ENCODE data around the gene TRPV6. TPM values are rescaled to one million over a fixed set of nuclear protein-coding genes. Genes with fewer than 3 reads are reported as not detected.

Gene TRPV6
- 0.07 TPM in 1 of 2 replicates, not detected in the other for total RNA-seq

GRCh38 chr7:142885311-142886230, at the start of gene TRPV6:
Gene TRPV6 (minus strand): TSS chr7:142885745.
- Mint-ChIP-seq H3K36me3 (ENCODE audit: low read depth) (no peaks in the 10 kb centered on the region), H3K9me3 (no peaks in the 10 kb centered on the region), H3K4me1 (ENCODE audit: low read depth) (no peaks in the 10 kb centered on the region), H3K27me3 (ENCODE audit: low read depth) (peaks cover 4% of the 10 kb centered on the region), H3K27ac (no peak within 1 kb of the TSS), H3K4me3 (ENCODE audit: low read depth) (no peak within 1 kb of the TSS)
- no peak for DNase-seq (ENCODE audit: low spot score)
- intact Hi-C loops (cut with micrococcal nuclease): no loop called here

DNA sequence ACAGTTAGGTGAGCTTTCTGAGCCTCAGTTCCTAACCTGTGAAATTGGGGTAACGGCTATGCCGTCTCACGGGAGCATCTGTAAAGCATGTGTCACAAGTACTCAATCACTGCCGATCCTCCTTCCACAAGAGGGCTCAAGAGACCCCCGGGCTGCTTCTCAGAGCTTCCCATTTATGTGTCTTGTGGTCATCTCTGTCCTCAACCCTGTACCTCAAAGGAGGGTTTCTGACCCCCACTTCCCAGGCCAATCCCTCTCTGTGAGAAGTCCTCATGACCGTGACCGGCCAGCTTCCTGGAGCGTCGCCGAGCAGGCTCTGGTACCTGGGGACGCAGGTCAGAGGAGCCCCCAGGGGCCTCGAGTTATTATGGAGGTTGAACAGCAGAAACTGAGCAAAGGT, 48.5 kb upstream of the TRPV6 start:
- H3K4me3 Mint-ChIP-seq (ENCODE audit: low read depth): no peak overlapping the region
- intact Hi-C loops (cut with micrococcal nuclease): no loop called here
- no peaks in the 10 kb centered on the region for H3K27me3 Mint-ChIP-seq (ENCODE audit: low read depth)
- H3K36me3 Mint-ChIP-seq (ENCODE audit: low read depth): no peaks in the 10 kb centered on the region
- no peaks in the 10 kb centered on the region for H3K9me3 Mint-ChIP-seq
- DNase-seq (ENCODE audit: low spot score): no peak
- H3K4me1 Mint-ChIP-seq (ENCODE audit: low read depth): no peaks in the 10 kb centered on the region
- no peak overlapping the region for H3K27ac Mint-ChIP-seq

DNA sequence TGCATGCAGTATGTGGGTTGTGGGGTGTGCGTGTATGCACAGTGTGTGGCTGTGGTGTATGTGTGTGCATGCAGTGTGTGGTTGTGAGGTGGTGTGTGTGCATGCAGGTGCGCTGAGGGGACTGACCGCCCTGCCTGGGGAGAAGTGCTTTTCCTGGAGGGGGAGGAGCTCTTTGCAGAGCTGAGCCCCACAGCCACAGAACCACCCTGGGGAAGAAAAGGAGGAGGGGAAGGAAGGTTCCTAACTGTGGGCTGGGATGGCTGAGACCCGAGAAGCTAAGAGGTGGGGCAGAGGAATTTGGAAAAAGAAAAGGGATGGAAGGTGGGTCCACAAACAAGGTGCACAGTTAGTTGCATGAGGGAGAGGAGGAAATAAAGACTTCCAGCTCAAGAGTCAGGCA, 48.1 kb upstream of the TRPV6 start, which contains the start of gene TRPV5:
TSS of gene TRPV5 (minus strand) at position 123 of the 400 bp plus-strand sequence. CDS start 287 bp downstream, outside the sequence.
- H3K36me3 Mint-ChIP-seq (ENCODE audit: low read depth): no peaks in the 10 kb centered on the region
- no peaks in the 10 kb centered on the region for H3K4me1 Mint-ChIP-seq (ENCODE audit: low read depth)
- no peaks in the 10 kb centered on the region for H3K9me3 Mint-ChIP-seq
- H3K4me3 Mint-ChIP-seq (ENCODE audit: low read depth): no peak within 1 kb of the TSS
- H3K27ac Mint-ChIP-seq: no peak within 1 kb of the TSS
- no peak for DNase-seq (ENCODE audit: low spot score)
- no peaks in the 10 kb centered on the region for H3K27me3 Mint-ChIP-seq (ENCODE audit: low read depth)
- intact Hi-C loops (cut with micrococcal nuclease): no loop called here

DNA sequence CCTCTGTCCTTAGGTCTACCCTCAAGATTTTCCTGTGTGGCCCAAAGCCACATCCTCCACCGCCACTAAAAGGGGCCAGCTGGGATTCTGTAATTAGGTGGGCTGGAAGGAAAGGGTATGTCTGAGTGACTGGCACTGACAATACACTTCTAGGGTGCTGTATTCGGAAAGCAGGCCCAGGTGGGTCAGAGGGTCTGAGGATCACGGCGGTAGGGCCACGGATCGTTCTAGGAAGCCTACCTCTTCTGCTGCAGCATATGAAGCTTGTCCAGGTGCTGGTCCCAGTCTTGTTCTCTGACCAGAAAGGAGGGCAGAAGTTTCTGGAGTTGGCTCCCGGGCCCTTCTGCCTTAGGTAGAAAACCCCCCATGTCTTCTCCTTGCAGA, 47.5 kb upstream of the TRPV6 start:
- intact Hi-C loops (cut with micrococcal nuclease): no loop called here
- Mint-ChIP-seq H3K9me3 (no peaks in the 10 kb centered on the region), H3K27ac (no peak overlapping the region), H3K4me1 (ENCODE audit: low read depth) (no peaks in the 10 kb centered on the region), H3K27me3 (ENCODE audit: low read depth) (no peaks in the 10 kb centered on the region), H3K4me3 (ENCODE audit: low read depth) (no peak overlapping the region), H3K36me3 (ENCODE audit: low read depth) (no peaks in the 10 kb centered on the region)
- no peak for DNase-seq (ENCODE audit: low spot score)

DNA sequence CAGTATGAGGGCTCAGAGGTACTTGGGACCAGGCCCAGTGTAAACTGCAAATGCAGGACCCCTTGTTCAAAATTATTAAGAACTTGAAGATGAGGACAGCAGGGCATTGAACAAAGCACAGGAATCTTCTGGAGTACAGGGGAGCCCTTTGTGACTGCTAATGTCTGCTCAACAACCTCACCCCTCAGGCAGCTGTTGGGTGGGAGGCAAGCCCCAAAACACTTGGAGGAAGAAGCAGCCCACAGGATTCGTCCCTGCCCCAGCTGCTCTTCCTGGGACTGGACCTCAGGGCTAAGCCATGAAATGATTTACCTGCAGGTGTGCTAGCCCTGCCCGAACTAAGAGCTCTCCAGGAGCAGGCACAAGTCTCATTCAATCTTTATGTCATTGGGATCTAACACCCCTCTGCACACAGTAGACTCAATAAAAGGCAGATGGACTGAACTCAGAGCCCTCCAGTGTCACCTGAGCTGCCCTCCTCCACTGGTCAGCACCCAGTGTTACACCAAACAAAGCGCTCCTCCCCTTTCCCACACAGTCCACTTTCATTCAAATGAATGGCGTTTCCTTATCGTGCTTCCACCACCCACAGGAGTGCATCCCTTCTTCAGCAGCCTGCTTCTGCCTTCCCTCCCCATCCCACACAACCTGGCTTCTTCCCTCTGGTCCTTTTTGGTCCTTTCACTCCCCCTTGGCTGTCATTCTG, 47.0 kb upstream of the TRPV6 start:
- Mint-ChIP-seq H3K9me3 (no peaks in the 10 kb centered on the region), H3K4me3 (ENCODE audit: low read depth) (no peak overlapping the region), H3K27me3 (ENCODE audit: low read depth) (no peaks in the 10 kb centered on the region), H3K27ac (no peak overlapping the region), H3K36me3 (ENCODE audit: low read depth) (no peaks in the 10 kb centered on the region), H3K4me1 (ENCODE audit: low read depth) (no peaks in the 10 kb centered on the region)
- intact Hi-C loops (cut with micrococcal nuclease): no loop called here
- no peak for DNase-seq (ENCODE audit: low spot score)

DNA sequence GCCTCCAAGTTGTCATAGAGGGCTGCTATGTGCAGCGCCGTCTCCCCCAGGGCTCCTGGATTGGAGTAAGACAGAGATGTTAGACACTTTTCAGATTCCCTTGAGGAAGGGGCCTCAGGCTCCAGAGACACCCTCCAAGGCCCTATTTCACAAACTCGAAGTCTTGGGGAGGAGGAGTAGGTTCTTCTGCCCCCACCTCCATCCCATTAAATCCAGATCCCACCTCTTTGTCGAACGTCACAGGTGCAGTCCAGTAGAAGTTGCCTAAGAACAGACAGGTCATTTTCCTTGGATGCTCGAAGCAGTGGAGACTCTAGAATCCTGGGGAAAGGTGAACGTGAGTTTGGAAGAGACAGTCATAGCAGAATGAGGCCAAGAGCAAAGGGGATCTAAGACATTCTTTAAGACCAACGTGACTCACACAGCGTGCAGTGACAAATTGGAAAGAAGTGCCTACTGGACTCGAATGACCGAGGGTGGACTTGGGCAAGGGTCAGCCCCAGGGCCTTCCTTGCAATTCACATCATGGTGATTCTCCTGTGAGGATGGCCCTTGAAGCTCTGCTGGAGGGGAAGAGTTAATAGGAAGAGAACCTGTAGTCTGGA, 44.7 kb upstream of the TRPV6 start:
- no peaks in the 10 kb centered on the region for H3K9me3 Mint-ChIP-seq
- no peak overlapping the region for H3K4me3 Mint-ChIP-seq (ENCODE audit: low read depth)
- intact Hi-C loops (cut with micrococcal nuclease): no loop called here
- no peak for DNase-seq (ENCODE audit: low spot score)
- H3K4me1 Mint-ChIP-seq (ENCODE audit: low read depth): no peaks in the 10 kb centered on the region
- no peak overlapping the region for H3K27ac Mint-ChIP-seq
- peaks cover 2% of the 10 kb centered on the region for H3K27me3 Mint-ChIP-seq (ENCODE audit: low read depth)
- H3K36me3 Mint-ChIP-seq (ENCODE audit: low read depth): no peaks in the 10 kb centered on the region

- Mint-ChIP-seq H3K27ac (no peak overlapping the region), H3K4me1 (ENCODE audit: low read depth) (no peaks in the 10 kb centered on the region), H3K4me3 (ENCODE audit: low read depth) (no peak overlapping the region), H3K36me3 (ENCODE audit: low read depth) (no peaks in the 10 kb centered on the region), H3K27me3 (ENCODE audit: low read depth) (peaks cover 2% of the 10 kb centered on the region), H3K9me3 (no peaks in the 10 kb centered on the region)
- no peak for DNase-seq (ENCODE audit: low spot score)
- intact Hi-C loops (cut with micrococcal nuclease): no loop called here
Measured at GRCh38 chr7:142927949-142928348, 42.4 kb upstream of the TRPV6 start.

DNA sequence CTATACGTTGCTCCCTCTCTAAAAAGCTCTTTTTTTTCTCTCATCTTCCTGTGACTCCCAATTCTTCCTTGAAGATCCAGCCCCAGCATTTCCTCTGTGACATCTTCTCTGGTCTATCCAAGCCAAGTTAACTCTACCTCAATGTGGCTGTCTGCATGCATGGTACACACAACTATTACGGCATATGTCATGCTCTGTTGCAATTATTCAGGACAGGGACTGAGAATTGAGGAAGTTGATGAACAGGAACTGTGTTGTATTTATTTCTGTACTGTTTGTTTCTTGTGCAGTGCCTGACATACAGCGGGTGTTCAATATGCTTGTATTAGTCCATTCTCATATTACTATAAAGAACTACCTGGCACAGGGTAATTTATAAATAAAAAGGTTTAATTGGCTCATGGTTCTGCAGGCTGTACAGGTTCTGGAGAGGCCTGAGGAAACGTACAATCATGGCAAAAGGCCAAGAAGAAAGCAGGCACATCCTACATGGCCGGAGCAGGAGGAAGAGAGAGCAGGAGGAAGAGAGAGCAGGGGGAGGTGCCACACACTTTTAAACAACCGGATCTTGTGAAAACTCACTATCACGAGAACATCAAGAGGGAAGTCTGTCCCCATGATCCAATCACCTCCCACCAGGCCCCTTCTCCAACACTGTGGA, 41.7 kb upstream of the TRPV6 start:
- peaks cover 2% of the 10 kb centered on the region for H3K27me3 Mint-ChIP-seq (ENCODE audit: low read depth)
- H3K9me3 Mint-ChIP-seq: no peaks in the 10 kb centered on the region
- no peaks in the 10 kb centered on the region for H3K36me3 Mint-ChIP-seq (ENCODE audit: low read depth)
- no peak overlapping the region for H3K4me3 Mint-ChIP-seq (ENCODE audit: low read depth)
- intact Hi-C loops (cut with micrococcal nuclease): no loop called here
- H3K4me1 Mint-ChIP-seq (ENCODE audit: low read depth): no peaks in the 10 kb centered on the region
- no peak overlapping the region for H3K27ac Mint-ChIP-seq
- no peak for DNase-seq (ENCODE audit: low spot score)

DNA sequence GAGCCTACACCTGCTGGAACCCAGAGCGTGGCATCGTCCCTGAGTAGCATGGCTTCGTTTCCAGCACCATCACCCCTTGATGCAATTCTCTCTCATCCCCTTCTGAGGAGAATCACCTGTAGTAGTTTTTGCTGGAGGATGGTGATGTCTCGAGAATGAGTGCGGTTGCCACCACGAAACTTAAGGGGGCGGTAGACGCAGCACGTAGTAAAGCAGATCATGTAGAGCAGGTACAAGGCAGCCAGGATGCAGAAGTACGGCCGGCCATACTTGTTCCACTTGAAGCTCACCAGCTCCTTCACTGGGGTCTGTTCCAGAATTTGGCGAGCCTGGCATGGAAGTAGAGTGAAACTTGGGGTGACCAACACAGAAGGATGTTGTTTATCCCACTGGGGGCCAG, 39.9 kb upstream of the TRPV6 start:
- intact Hi-C loops (cut with micrococcal nuclease): no loop called here
- peaks cover 5% of the 10 kb centered on the region for H3K27me3 Mint-ChIP-seq (ENCODE audit: low read depth)
- no peak overlapping the region for H3K27ac Mint-ChIP-seq
- H3K9me3 Mint-ChIP-seq: no peaks in the 10 kb centered on the region
- H3K4me3 Mint-ChIP-seq (ENCODE audit: low read depth): no peak overlapping the region
- no peaks in the 10 kb centered on the region for H3K36me3 Mint-ChIP-seq (ENCODE audit: low read depth)
- no peaks in the 10 kb centered on the region for H3K4me1 Mint-ChIP-seq (ENCODE audit: low read depth)
- DNase-seq (ENCODE audit: low spot score): no peak

GRCh38 chr7:142923391-142923790, 37.8 kb upstream of the TRPV6 start:
- Mint-ChIP-seq H3K4me3 (ENCODE audit: low read depth) (no peak overlapping the region), H3K27me3 (ENCODE audit: low read depth) (peaks cover 7% of the 10 kb centered on the region), H3K9me3 (no peaks in the 10 kb centered on the region), H3K4me1 (ENCODE audit: low read depth) (no peaks in the 10 kb centered on the region), H3K36me3 (ENCODE audit: low read depth) (no peaks in the 10 kb centered on the region), H3K27ac (no peak overlapping the region)
- DNase-seq (ENCODE audit: low spot score): no peak
- intact Hi-C loops (cut with micrococcal nuclease): no loop called here

DNA sequence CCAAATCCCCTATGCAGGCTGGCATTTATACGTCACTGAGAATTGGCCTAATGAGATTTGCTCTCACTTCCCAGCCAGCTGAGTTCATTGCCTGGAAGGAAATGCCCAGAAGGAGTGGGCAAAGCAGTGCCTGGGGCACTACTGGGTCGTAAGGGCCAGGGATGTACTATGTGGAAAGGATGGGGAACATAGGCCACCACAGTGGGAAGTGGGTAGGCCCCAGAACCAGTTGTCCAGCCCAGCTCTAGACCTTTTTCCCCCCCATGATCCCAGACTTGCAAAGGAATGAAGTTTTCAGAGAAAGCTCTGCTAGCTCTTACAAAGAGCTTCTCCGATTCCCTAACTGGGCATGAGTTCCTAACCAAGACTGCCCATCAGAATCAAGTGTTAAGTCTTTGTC, 34.1 kb upstream of the TRPV6 start:
- Mint-ChIP-seq H3K4me3 (ENCODE audit: low read depth) (no peak overlapping the region), H3K36me3 (ENCODE audit: low read depth) (no peaks in the 10 kb centered on the region), H3K27ac (no peak overlapping the region), H3K27me3 (ENCODE audit: low read depth) (peaks cover 11% of the 10 kb centered on the region), H3K9me3 (no peaks in the 10 kb centered on the region), H3K4me1 (ENCODE audit: low read depth) (no peaks in the 10 kb centered on the region)
- no peak for DNase-seq (ENCODE audit: low spot score)
- intact Hi-C loops (cut with micrococcal nuclease): no loop called here

GRCh38 chr7:142918901-142919300, 33.4 kb upstream of the TRPV6 start:
- H3K27me3 Mint-ChIP-seq (ENCODE audit: low read depth): peaks cover 17% of the 10 kb centered on the region
- no peak overlapping the region for H3K27ac Mint-ChIP-seq
- no peaks in the 10 kb centered on the region for H3K9me3 Mint-ChIP-seq
- no peak for DNase-seq (ENCODE audit: low spot score)
- H3K4me1 Mint-ChIP-seq (ENCODE audit: low read depth): no peaks in the 10 kb centered on the region
- intact Hi-C loops (cut with micrococcal nuclease): no loop called here
- H3K4me3 Mint-ChIP-seq (ENCODE audit: low read depth): no peak overlapping the region
- H3K36me3 Mint-ChIP-seq (ENCODE audit: low read depth): no peaks in the 10 kb centered on the region
